Osteocyte (in vitro differentiated cells): Measurements from ENCODE around the gene BBS5. TPM values are rescaled to one million over a fixed set of nuclear protein-coding genes. Genes with fewer than 3 reads are reported as not detected.

ENCODE experiments used
- DNase-seq: peaks from one replicate; pipeline ENCODE4 v3.0.0; 2021; ENCODE audit warnings: mixed read lengths; ENCODE audit not compliant: unreplicated experiment; ENCODE audit errors: extremely low spot score
- H3K27ac Mint-ChIP-seq: one replicate; pipeline ENCODE4 v1.8.0; 2021; ENCODE audit warnings: mild to moderate bottlenecking, mixed read lengths; ENCODE audit not compliant: unreplicated experiment
- H3K27me3 Mint-ChIP-seq: one replicate; pipeline ENCODE4 v1.8.0; 2021; ENCODE audit warnings: mixed read lengths; ENCODE audit not compliant: unreplicated experiment
- H3K36me3 Mint-ChIP-seq: one replicate; pipeline ENCODE4 v1.8.0; 2021; ENCODE audit warnings: mixed read lengths; ENCODE audit not compliant: unreplicated experiment
- H3K4me1 Mint-ChIP-seq: one replicate; pipeline ENCODE4 v1.8.0; 2021; ENCODE audit warnings: mixed read lengths; ENCODE audit not compliant: unreplicated experiment
- H3K4me3 Mint-ChIP-seq: one replicate; pipeline ENCODE4 v1.8.0; 2021; ENCODE audit warnings: mild to moderate bottlenecking, moderate library complexity, mixed read lengths; ENCODE audit not compliant: unreplicated experiment
- H3K9me3 Mint-ChIP-seq: one replicate; pipeline ENCODE4 v1.8.0; 2021; ENCODE audit warnings: mixed read lengths; ENCODE audit not compliant: unreplicated experiment
- CTCF ChIP-seq: fragments of 200-600 bp; sonication (generic); IDR thresholded peaks from 2 replicates; pipeline ENCODE4 v1.5.0; 2021; ENCODE audit warnings: antibody characterized with exemption, mild to moderate bottlenecking, moderate library complexity
- total RNA-seq: library from RNA; stranded (reverse); gene quantifications from 2 replicates; pipeline ENCODE4 v1.2.1, GENCODE V29; 2021

Gene BBS5
- total RNA-seq, 1 donor from 2014 or later = 11.6 TPM

- H3K9me3 Mint-ChIP-seq = no peaks in the 10 kb centered on the region
- H3K4me3 Mint-ChIP-seq = no peak overlapping the region
- TF ChIP-seq CTCF = no peak
- no peak overlapping the region for H3K27ac Mint-ChIP-seq
- H3K4me1 Mint-ChIP-seq = no peaks in the 10 kb centered on the region
- peaks cover 12% of the 10 kb centered on the region for H3K36me3 Mint-ChIP-seq
- DNase-seq = no peak
- H3K27me3 Mint-ChIP-seq = no peaks in the 10 kb centered on the region
Observed at GRCh38 chr2:169540146-169540545, 60.9 kb downstream of the BBS5 start.

GRCh38 chr2:169542433-169542832, 63.1 kb downstream of the BBS5 start:
- H3K27me3 Mint-ChIP-seq = no peaks in the 10 kb centered on the region

GRCh38 chr2:169546756-169547155, 67.5 kb downstream of the BBS5 start:
- Mint-ChIP-seq H3K36me3 (peaks cover 9% of the 10 kb centered on the region), H3K27ac (no peak overlapping the region), H3K4me1 (no peaks in the 10 kb centered on the region), H3K4me3 (no peak overlapping the region), H3K27me3 (no peaks in the 10 kb centered on the region), H3K9me3 (no peaks in the 10 kb centered on the region)
- no peak for TF ChIP-seq CTCF
- no peak for DNase-seq

More at GRCh38 chr2:169542433-169542832, 63.1 kb downstream of the BBS5 start:
- Mint-ChIP-seq H3K27ac (no peak overlapping the region), H3K4me3 (no peak overlapping the region), H3K4me1 (no peaks in the 10 kb centered on the region), H3K36me3 (peaks cover 6% of the 10 kb centered on the region), H3K9me3 (no peaks in the 10 kb centered on the region)
- no peak for DNase-seq
- no peak for TF ChIP-seq CTCF

Other genes with a start within 250 kb of the BBS5 start
- gene LRP2, start 117.0 kb upstream of the BBS5 start, total RNA-seq = 0.24 TPM in 2 replicates
- 0.89 and 1.5 TPM in 2 replicates for gene KLHL41, start 30.2 kb downstream of the BBS5 start, total RNA-seq
- 12.3 and 15.6 TPM in 2 replicates for gene FASTKD1, start 94.4 kb downstream of the BBS5 start, total RNA-seq
- gene PPIG, start 104.9 kb downstream of the BBS5 start, total RNA-seq = 44.3 and 45.9 TPM in 2 replicates
- gene CFAP210, start 214.9 kb downstream of the BBS5 start, total RNA-seq = 0.94 TPM in 1 of 2 replicates, not detected in the other
- 4.8 and 5.3 TPM in 2 replicates for gene PHOSPHO2, start 215.0 kb downstream of the BBS5 start, total RNA-seq